ENCODE results near the gene MTMR11.

- TF ChIP-seq CTCF (conservative IDR thresholded peaks at IDR 0.05 in 1 of 2, IDR thresholded peaks at IDR 0.05 in 1 of 2; ENCODE audit: low read depth in 1 of 2, low read length in 2 of 2) (no peak), EZH2 (IDR thresholded peaks at IDR 0.05; ENCODE audit: low read length, missing control alignments) (no peak)
Measured at GRCh38 chr1:149937759-149938158, 1.1 kb upstream of the MTMR11 start.
